ENCODE results near the gene CAMK2D.
A peak's percentile ranks its signal among the peaks of the same experiment; 100 is the strongest.
"Not testable (repeated sequence)": the region's sequence is repeated elsewhere in the genome, so short reads cannot be mapped to it uniquely, and the experiment has no call there.

CAMK2D gene

DNA sequence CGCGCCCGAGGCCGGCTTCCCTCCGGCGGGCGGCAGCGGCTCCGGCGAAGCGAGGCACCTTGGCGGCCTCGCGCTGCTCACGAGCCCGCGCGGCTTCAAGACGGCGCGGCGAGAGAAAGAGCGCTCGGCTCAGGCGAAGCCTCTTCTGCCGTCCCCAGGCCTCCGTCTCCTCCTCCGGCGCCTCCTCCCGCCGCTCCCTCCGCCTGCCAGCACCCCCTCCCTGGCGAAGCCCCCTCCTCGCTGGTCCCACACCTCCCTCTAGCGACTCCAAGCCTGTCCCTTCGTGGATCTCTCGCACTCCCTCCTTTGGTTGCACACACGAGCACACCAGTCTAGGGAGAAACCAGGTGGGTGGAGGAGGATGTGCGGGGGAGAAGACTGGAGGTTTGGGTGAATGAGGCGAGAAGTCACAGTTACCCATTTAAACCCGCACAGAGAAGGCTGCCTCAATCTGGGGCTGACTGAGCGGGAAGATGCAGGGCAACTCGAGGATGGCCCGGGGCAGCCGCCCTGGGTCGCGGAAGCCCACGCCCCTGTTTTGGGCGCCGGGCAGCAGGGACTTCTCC lies at the start of gene CAMK2D:
TSS of gene CAMK2D (minus strand) at position 119 of the 566 bp plus-strand sequence. CDS start 670 bp downstream, outside the sequence.
- no peaks in the 10 kb centered on the region for H3K36me3 ChIP-seq (ENCODE audit: low read depth)
- no peaks in the 10 kb centered on the region for H3K9me3 ChIP-seq (ENCODE audit: severe bottlenecking)
- peaks cover 23% of the 10 kb centered on the region for H3K4me1 ChIP-seq (ENCODE audit: insufficient read depth, poor library complexity, severe bottlenecking)
- H3K27me3 ChIP-seq (ENCODE audit: insufficient read depth, poor library complexity, severe bottlenecking) = no peaks in the 10 kb centered on the region
- H3K27ac ChIP-seq (ENCODE audit: poor library complexity, severe bottlenecking) = peak within 1 kb of the TSS; percentile 95
- peak; percentile 80 for DNase-seq (ENCODE audit: low spot score)
- peak; percentile 74 for TF ChIP-seq CTCF (IDR thresholded peaks at IDR 0.05; ENCODE audit: poor library complexity, severe bottlenecking)
- ATAC-seq (ENCODE audit: low read depth) = peak; percentile 60
- H3K4me3 ChIP-seq (ENCODE audit: severe bottlenecking) = peak within 1 kb of the TSS; percentile 53

DNA sequence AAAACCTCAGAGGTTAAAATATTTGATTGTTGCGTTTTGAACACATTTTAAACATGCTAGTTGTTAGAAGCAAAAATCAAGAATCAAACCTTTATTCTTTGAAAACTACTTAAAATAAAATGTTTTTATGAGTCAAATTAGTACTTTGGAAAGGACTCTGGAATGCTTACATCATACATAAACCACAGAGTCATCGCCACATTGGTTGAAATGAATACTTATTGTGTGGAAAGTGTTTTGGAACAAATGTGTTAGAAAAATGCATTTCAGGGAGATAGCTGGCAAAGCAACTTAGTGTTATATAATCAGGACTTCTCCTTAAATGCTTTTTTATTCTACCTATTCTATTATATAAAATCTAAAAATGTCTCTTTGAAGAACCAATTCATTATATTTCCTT lies 49.4 kb upstream of the CAMK2D start:
- Histone ChIP-seq H3K4me1 (ENCODE audit: insufficient read depth, poor library complexity, severe bottlenecking) (peaks cover 3% of the 10 kb centered on the region), H3K4me3 (ENCODE audit: severe bottlenecking) (no peak overlapping the region), H3K9me3 (ENCODE audit: severe bottlenecking) (no peaks in the 10 kb centered on the region), H3K27me3 (ENCODE audit: insufficient read depth, poor library complexity, severe bottlenecking) (no peaks in the 10 kb centered on the region), H3K36me3 (ENCODE audit: low read depth) (no peaks in the 10 kb centered on the region), H3K27ac (ENCODE audit: poor library complexity, severe bottlenecking) (no peak overlapping the region)
- ATAC-seq (ENCODE audit: low read depth) (no peak), DNase-seq (ENCODE audit: low spot score) (no peak)
- no peak for TF ChIP-seq CTCF (IDR thresholded peaks at IDR 0.05; ENCODE audit: poor library complexity, severe bottlenecking)

DNA sequence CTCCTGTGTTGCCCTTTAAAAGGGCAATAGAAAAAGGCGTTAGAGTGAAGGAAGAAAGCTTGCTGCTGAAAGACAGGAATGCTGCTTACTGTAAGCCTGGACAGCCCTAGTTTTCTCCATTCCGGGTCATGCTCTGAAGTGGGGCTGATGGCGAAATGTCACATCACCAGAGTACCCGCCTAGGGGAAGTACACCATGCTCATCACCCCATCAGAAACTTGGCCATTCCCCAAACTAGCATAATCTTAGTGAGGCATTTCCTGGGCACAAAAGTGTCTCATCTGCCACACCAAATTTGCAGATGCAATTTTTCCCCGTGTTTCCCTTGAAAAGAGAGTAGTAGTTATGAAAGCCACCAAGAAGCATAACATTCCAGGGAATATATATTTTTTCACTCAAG lies 47.8 kb upstream of the CAMK2D start:
- peaks cover 3% of the 10 kb centered on the region for H3K4me1 ChIP-seq (ENCODE audit: insufficient read depth, poor library complexity, severe bottlenecking)
- no peak for TF ChIP-seq CTCF (IDR thresholded peaks at IDR 0.05; ENCODE audit: poor library complexity, severe bottlenecking)
- ATAC-seq (ENCODE audit: low read depth) (no peak; the same call in 2 of the 3 replicates), DNase-seq (ENCODE audit: low spot score) (no peak)
- H3K27ac ChIP-seq (ENCODE audit: poor library complexity, severe bottlenecking) = no peak overlapping the region
- H3K9me3 ChIP-seq (ENCODE audit: severe bottlenecking) = no peaks in the 10 kb centered on the region
- no peaks in the 10 kb centered on the region for H3K27me3 ChIP-seq (ENCODE audit: insufficient read depth, poor library complexity, severe bottlenecking)
- H3K36me3 ChIP-seq (ENCODE audit: low read depth) = no peaks in the 10 kb centered on the region
- H3K4me3 ChIP-seq (ENCODE audit: severe bottlenecking) = no peak overlapping the region

- ATAC-seq (ENCODE audit: low read depth) = no peak
- H3K9me3 ChIP-seq (ENCODE audit: severe bottlenecking) = no peaks in the 10 kb centered on the region
- H3K27ac ChIP-seq (ENCODE audit: poor library complexity, severe bottlenecking) = no peak overlapping the region
- no peak for DNase-seq (ENCODE audit: low spot score)
- no peak overlapping the region for H3K4me3 ChIP-seq (ENCODE audit: severe bottlenecking)
- H3K4me1 ChIP-seq (ENCODE audit: insufficient read depth, poor library complexity, severe bottlenecking) = peaks cover 3% of the 10 kb centered on the region
- no peaks in the 10 kb centered on the region for H3K27me3 ChIP-seq (ENCODE audit: insufficient read depth, poor library complexity, severe bottlenecking)
- TF ChIP-seq CTCF (IDR thresholded peaks at IDR 0.05; ENCODE audit: poor library complexity, severe bottlenecking) = no peak
- no peaks in the 10 kb centered on the region for H3K36me3 ChIP-seq (ENCODE audit: low read depth)
Measured at GRCh38 chr4:113806850-113807249, 45.3 kb upstream of the CAMK2D start.

- H3K4me1 ChIP-seq (ENCODE audit: insufficient read depth, poor library complexity, severe bottlenecking) = no peaks in the 10 kb centered on the region
- no peaks in the 10 kb centered on the region for H3K27me3 ChIP-seq (ENCODE audit: insufficient read depth, poor library complexity, severe bottlenecking)
- no peak overlapping the region for H3K4me3 ChIP-seq (ENCODE audit: severe bottlenecking)
- no peak overlapping the region for H3K27ac ChIP-seq (ENCODE audit: poor library complexity, severe bottlenecking)
- no peak for TF ChIP-seq CTCF (IDR thresholded peaks at IDR 0.05; ENCODE audit: poor library complexity, severe bottlenecking)
- ATAC-seq (ENCODE audit: low read depth) = no peak
- no peaks in the 10 kb centered on the region for H3K9me3 ChIP-seq (ENCODE audit: severe bottlenecking)
- DNase-seq (ENCODE audit: low spot score) = no peak
- no peaks in the 10 kb centered on the region for H3K36me3 ChIP-seq (ENCODE audit: low read depth)
Measured at GRCh38 chr4:113801882-113802281, 40.3 kb upstream of the CAMK2D start.

DNA sequence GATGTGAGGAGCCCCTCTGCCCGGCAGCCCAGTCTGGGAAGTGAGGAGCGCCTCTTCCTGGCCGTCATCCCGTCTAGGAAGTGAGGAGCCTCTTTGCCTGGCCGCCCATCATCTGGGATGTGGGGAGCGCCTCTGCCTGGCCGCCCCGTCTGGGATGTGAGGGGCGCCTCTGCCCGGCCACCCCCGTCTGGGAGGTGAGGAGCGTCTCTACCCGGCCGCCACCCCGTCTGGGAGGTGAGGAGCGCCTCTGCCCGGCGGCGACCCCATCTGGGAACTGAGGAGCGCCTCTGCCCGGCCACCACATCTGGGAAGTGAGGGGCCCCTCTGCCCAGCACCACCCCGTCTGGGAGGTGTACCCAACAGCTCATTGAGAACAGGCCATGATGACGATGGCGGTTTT lies 34.8 kb upstream of the CAMK2D start:
- not testable (repeated sequence) for H3K4me3 ChIP-seq (ENCODE audit: severe bottlenecking); DNase-seq (ENCODE audit: low spot score); H3K4me1 ChIP-seq (ENCODE audit: insufficient read depth, poor library complexity, severe bottlenecking); H3K27ac ChIP-seq (ENCODE audit: poor library complexity, severe bottlenecking); H3K27me3 ChIP-seq (ENCODE audit: insufficient read depth, poor library complexity, severe bottlenecking); H3K9me3 ChIP-seq (ENCODE audit: severe bottlenecking); H3K36me3 ChIP-seq (ENCODE audit: low read depth); ATAC-seq (ENCODE audit: low read depth)

Measured in RWPE2 (cell line).